SK-N-SH (cell line): ENCODE results near the gene CCDC27. TPM values are rescaled to one million over a fixed set of nuclear protein-coding genes. Genes with fewer than 3 reads are reported as not detected.

Experiments used
- CTCF ChIA-PET: fragments of 300-600, 350-600 bp; formaldehyde crosslinking; extraction: SDS; loops from one replicate; lab custom pipeline; 2021; lab: Yijun Ruan, JAX
- POLR2A ChIA-PET: fragments of 350-600 bp; sonication (Branson Sonifier 250); formaldehyde crosslinking; extraction: SDS; loops from one replicate; lab custom pipeline; 2020; ENCODE audit warnings: antibody characterized with exemption, inconsistent platforms; lab: Yijun Ruan, JAX
- DNase-seq: peaks from one replicate; pipeline ENCODE4 v3.0.0; 2012
- H2AFZ ChIP-seq: fragments of 200-600 bp; sonication (generic); 2 replicates; pipeline ENCODE4 v1.8.1; 2016; ENCODE audit warnings: antibody characterized with exemption, mild to moderate bottlenecking, low read depth
- H3F3A ChIP-seq: fragments of 200-600 bp; sonication (generic); replicated peaks from 2 replicates; pipeline ENCODE3; 2016; ENCODE audit warnings: antibody characterized with exemption, mild to moderate bottlenecking; ENCODE audit not compliant: insufficient read depth
- H3K27ac ChIP-seq, 2 experiments: fragments of 200-500 bp in 1 of 2; fragments of 200-600 bp in 1 of 2; sonication (Bioruptor generic) in 1 of 2; sonication (generic), shearing (Covaris generic) in 1 of 2; 2 replicates each; pipeline versions ENCODE4 v1.5.1 to v1.6.1; 2014 to 2016; ENCODE audit warnings: low read depth in 2 of 2, inconsistent platforms in 1 of 2, low read length in 1 of 2, mild to moderate bottlenecking in 1 of 2, mixed read lengths in 1 of 2
- H3K27me3 ChIP-seq: fragments of 200-600 bp; sonication (generic), shearing (Covaris generic); 2 replicates; pipeline ENCODE4 v1.6.1; 2016; ENCODE audit warnings: mixed run types; ENCODE audit not compliant: insufficient read depth
- H3K36me3 ChIP-seq, 2 experiments: fragments of 200-500 bp in 1 of 2; fragments of 200-600 bp in 1 of 2; sonication (Bioruptor generic) in 1 of 2; sonication (generic) in 1 of 2; replicated peaks in 1 of 2; 2 replicates each; pipeline versions ENCODE3 to v1.5.1; 2014 to 2016; ENCODE audit warnings: low read length in 1 of 2, mild to moderate bottlenecking in 1 of 2; ENCODE audit not compliant: insufficient read depth in 2 of 2, control insufficient read depth in 1 of 2
- H3K4me1 ChIP-seq, 2 experiments: fragments of 200-500 bp in 1 of 2; fragments of 200-600 bp in 1 of 2; sonication (Bioruptor generic) in 1 of 2; sonication (generic), shearing (Covaris generic) in 1 of 2; 2 replicates each; pipeline versions ENCODE4 v1.5.1 to v1.6.1; 2014 to 2016; ENCODE audit warnings: low read depth in 1 of 2, low read length in 1 of 2, mixed run types in 1 of 2; ENCODE audit not compliant: insufficient read depth in 2 of 2, control insufficient read depth in 1 of 2
- H3K4me2 ChIP-seq: fragments of 200-600 bp; sonication (generic), shearing (Covaris generic); 2 replicates; pipeline ENCODE4 v1.6.1; 2017; ENCODE audit warnings: mixed run types
- H3K4me3 ChIP-seq, 2 experiments: fragments of 200-500 bp in 1 of 2; fragments of 200-600 bp in 1 of 2; sonication (Bioruptor generic) in 1 of 2; sonication (generic), shearing (Covaris generic) in 1 of 2; 2 replicates each; pipeline versions ENCODE4 v1.5.1 to v1.8.1; 2014 to 2016; ENCODE audit warnings: low read depth in 2 of 2, inconsistent platforms in 1 of 2, low read length in 1 of 2, mild to moderate bottlenecking in 1 of 2, mixed read lengths in 1 of 2, moderate library complexity in 1 of 2
- H3K79me2 ChIP-seq: fragments of 200-600 bp; sonication (generic); 2 replicates; pipeline ENCODE4 v1.8.1; 2017; ENCODE audit warnings: mild to moderate bottlenecking; ENCODE audit not compliant: insufficient read depth
- H3K9ac ChIP-seq: fragments of 200-600 bp; sonication (generic); 2 replicates; pipeline ENCODE4 v1.6.1; 2017; ENCODE audit warnings: mixed run types
- H3K9me2 ChIP-seq: fragments of 200-600 bp; sonication (generic); 2 replicates; pipeline ENCODE4 v1.6.1; 2017; ENCODE audit warnings: mixed run types
- H3K9me3 ChIP-seq: fragments of 200-600 bp; sonication (generic); 2 replicates; pipeline ENCODE4 v1.6.1; 2017; ENCODE audit warnings: mixed run types, mild to moderate bottlenecking, moderate library complexity
- H4K20me1 ChIP-seq: fragments of 200-600 bp; sonication (generic); 2 replicates; pipeline ENCODE4 v1.6.1; 2017; ENCODE audit warnings: mild to moderate bottlenecking, mixed run types; ENCODE audit not compliant: insufficient read depth
- CTCF ChIP-seq: fragments of 200-600 bp; sonication (generic); IDR thresholded peaks from 2 replicates; pipeline ENCODE4 v1.6.1; 2017; ENCODE audit warnings: antibody characterized with exemption, mild to moderate bottlenecking, moderate library complexity
- ELF1 ChIP-seq: IDR thresholded peaks from 2 replicates; pipeline ENCODE4 v1.4.0; 2012
- FOXM1 ChIP-seq: IDR thresholded peaks from 2 replicates; pipeline ENCODE4 v1.4.0; 2012; ENCODE audit warnings: low read depth, mild to moderate bottlenecking
- GABPA ChIP-seq: IDR thresholded peaks from 2 replicates; pipeline ENCODE4 v1.4.0; 2012; ENCODE audit warnings: low read depth, mild to moderate bottlenecking
- GATA2 ChIP-seq: sonication (generic); formaldehyde crosslinking; IDR thresholded peaks from 2 replicates; pipeline ENCODE4 v1.5.0; 2020; ENCODE audit warnings: mild to moderate bottlenecking, missing genetic modification reagents
- MEF2A ChIP-seq: IDR thresholded peaks from 2 replicates; pipeline ENCODE4 v1.4.0; 2012; ENCODE audit warnings: low read depth, borderline replicate concordance
- MXI1 ChIP-seq: IDR thresholded peaks from 2 replicates; pipeline ENCODE4 v1.6.1; 2012; ENCODE audit warnings: mild to moderate bottlenecking, low read depth, low read length, improper control_type of control experiment
- NRF1 ChIP-seq: IDR thresholded peaks from 2 replicates; pipeline ENCODE4 v1.6.1; 2012; ENCODE audit warnings: low read depth, mild to moderate bottlenecking, low read length
- SIN3A ChIP-seq: IDR thresholded peaks from 2 replicates; pipeline ENCODE4 v1.6.1; 2012; ENCODE audit warnings: low read depth, mild to moderate bottlenecking, low read length, moderate library complexity, borderline replicate concordance
- TCF12 ChIP-seq: IDR thresholded peaks from 2 replicates; pipeline ENCODE4 v1.4.0; 2012
- YY1 ChIP-seq: IDR thresholded peaks from 2 replicates; pipeline ENCODE4 v1.4.0; 2012; ENCODE audit warnings: low read depth, mild to moderate bottlenecking
- WGBS: methylation state at CpG from one replicate; pipeline ENCODE4 v1.1.6; 2017; ENCODE audit warnings: low lambda C conversion rate; 5-methylcytosine and 5-hydroxymethylcytosine counted together
- polyA plus RNA-seq, 3 experiments: library from polyadenylated mRNA; depleted of rRNA; stranded (reverse); fragments of >200 nt; gene quantifications; 2 replicates each; pipeline ENCODE4 v1.2.3, GENCODE V29; 2012
- TF ChIP-seq, protein P1 (sequence below): IDR thresholded peaks from 2 replicates; pipeline ENCODE4 v1.6.1; 2012; ENCODE audit warnings: mild to moderate bottlenecking, low read depth, low read length, moderate library complexity
- TF ChIP-seq, protein P2 (sequence below): fragments of 150-350 bp; IDR thresholded peaks from 2 replicates; pipeline ENCODE4 v1.6.1; 2016; ENCODE audit warnings: mild to moderate bottlenecking, low read depth, low read length

The CCDC27 gene
- polyA plus RNA-seq, 1 of the 3 experiments (the other 2 are of a cell fraction) = not detected

- no peaks in the 10 kb centered on the region for H3F3A ChIP-seq
- POLR2A ChIA-PET = no interaction called here
- H4K20me1 ChIP-seq = no peaks in the 10 kb centered on the region
- H3K4me1 ChIP-seq = no peaks in the 10 kb centered on the region
- H3K9ac ChIP-seq = no peak overlapping the region
- TF ChIP-seq TCF12 (no peak), GABPA (no peak), YY1 (no peak)
- TF ChIP-seq, all 33 proteins: peak for 0
- H3K79me2 ChIP-seq = no peaks in the 10 kb centered on the region
- no peaks in the 10 kb centered on the region for H3K9me3 ChIP-seq
- H3K27ac ChIP-seq = no peak overlapping the region
- H2AFZ ChIP-seq = no peak overlapping the region
- no peak for DNase-seq
- 46% methylated on average over 12 of the region's 17 CpGs for WGBS
- CTCF ChIA-PET = interaction anchor here (1.3 to 1.5 kb wide), 2 partner anchors 37 to 308 kb away, joined by 5 to 7 read pairs; no protein-coding TSS in a partner anchor
- H3K4me3 ChIP-seq = no peak overlapping the region
- no peaks in the 10 kb centered on the region for H3K36me3 ChIP-seq
- no peaks in the 10 kb centered on the region for H3K27me3 ChIP-seq
- no peaks in the 10 kb centered on the region for H3K9me2 ChIP-seq
- H3K4me2 ChIP-seq = no peak overlapping the region
Observed at GRCh38 chr1:3761296-3762010, 9.2 kb downstream of the CCDC27 start.

DNA sequence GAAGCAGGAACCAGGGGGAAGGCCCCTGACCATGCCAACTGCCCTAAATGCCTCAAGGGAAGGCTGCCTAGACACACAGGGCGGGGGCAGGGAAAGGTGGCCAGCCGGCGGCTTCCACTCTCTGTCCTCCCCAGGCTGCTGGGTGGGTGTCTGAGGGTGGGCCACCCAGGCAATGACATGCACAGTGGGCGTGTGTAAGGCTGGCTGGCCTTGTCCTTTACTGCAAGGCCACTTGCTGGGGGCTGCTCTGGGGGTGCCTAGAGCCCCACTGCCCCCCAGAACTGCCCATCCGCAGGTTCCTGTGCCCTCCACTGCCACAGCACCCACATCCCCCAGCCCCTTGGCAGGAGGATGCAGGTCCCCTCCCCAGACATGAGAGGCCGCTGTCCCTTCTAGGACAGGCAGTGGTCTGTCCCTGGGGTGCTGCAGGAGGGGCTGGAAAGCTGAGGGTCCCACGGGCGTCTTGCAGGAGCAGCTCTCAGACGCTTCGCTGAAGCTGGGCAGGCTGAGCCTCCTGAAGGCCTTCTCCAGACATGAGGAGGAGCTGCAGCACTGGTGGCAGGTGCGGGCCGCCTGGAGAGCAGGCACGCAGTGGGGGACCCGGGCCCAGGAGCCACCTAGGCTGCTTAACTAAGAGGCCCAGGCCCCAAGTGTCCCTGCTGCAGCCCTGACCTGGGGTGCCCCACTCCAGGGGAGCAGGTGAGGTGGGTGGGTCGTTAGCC lies 10.1 kb downstream of the CCDC27 start:
- TF ChIP-seq, protein P1, sequence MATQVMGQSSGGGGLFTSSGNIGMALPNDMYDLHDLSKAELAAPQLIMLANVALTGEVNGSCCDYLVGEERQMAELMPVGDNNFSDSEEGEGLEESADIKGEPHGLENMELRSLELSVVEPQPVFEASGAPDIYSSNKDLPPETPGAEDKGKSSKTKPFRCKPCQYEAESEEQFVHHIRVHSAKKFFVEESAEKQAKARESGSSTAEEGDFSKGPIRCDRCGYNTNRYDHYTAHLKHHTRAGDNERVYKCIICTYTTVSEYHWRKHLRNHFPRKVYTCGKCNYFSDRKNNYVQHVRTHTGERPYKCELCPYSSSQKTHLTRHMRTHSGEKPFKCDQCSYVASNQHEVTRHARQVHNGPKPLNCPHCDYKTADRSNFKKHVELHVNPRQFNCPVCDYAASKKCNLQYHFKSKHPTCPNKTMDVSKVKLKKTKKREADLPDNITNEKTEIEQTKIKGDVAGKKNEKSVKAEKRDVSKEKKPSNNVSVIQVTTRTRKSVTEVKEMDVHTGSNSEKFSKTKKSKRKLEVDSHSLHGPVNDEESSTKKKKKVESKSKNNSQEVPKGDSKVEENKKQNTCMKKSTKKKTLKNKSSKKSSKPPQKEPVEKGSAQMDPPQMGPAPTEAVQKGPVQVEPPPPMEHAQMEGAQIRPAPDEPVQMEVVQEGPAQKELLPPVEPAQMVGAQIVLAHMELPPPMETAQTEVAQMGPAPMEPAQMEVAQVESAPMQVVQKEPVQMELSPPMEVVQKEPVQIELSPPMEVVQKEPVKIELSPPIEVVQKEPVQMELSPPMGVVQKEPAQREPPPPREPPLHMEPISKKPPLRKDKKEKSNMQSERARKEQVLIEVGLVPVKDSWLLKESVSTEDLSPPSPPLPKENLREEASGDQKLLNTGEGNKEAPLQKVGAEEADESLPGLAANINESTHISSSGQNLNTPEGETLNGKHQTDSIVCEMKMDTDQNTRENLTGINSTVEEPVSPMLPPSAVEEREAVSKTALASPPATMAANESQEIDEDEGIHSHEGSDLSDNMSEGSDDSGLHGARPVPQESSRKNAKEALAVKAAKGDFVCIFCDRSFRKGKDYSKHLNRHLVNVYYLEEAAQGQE = no peak
- no peak for TF ChIP-seq GABPA
- TF ChIP-seq NRF1 = no peak
- no peak for TF ChIP-seq MXI1
- no peak for TF ChIP-seq MEF2A
- no peak for TF ChIP-seq ELF1
- no peak for TF ChIP-seq TCF12
- TF ChIP-seq, protein P2, sequence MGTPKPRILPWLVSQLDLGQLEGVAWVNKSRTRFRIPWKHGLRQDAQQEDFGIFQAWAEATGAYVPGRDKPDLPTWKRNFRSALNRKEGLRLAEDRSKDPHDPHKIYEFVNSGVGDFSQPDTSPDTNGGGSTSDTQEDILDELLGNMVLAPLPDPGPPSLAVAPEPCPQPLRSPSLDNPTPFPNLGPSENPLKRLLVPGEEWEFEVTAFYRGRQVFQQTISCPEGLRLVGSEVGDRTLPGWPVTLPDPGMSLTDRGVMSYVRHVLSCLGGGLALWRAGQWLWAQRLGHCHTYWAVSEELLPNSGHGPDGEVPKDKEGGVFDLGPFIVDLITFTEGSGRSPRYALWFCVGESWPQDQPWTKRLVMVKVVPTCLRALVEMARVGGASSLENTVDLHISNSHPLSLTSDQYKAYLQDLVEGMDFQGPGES = no peak
- no peak for TF ChIP-seq SIN3A
- no peak for TF ChIP-seq GATA2 (CRISPR knock-in tag)
- TF ChIP-seq CTCF = no peak
- no peak for TF ChIP-seq FOXM1
- Histone ChIP-seq H3K27ac (no peak overlapping the region), H3K4me2 (no peak overlapping the region), H3K79me2 (no peaks in the 10 kb centered on the region), H4K20me1 (no peaks in the 10 kb centered on the region), H3K27me3 (no peaks in the 10 kb centered on the region), H3K9ac (no peak overlapping the region), H3K9me2 (no peaks in the 10 kb centered on the region), H3F3A (no peaks in the 10 kb centered on the region), H3K4me3 (no peak overlapping the region), H3K4me1 (no peaks in the 10 kb centered on the region), H3K9me3 (no peaks in the 10 kb centered on the region), H2AFZ (no peak overlapping the region), H3K36me3 (no peaks in the 10 kb centered on the region)
- CTCF ChIA-PET = interaction anchor here (1.3 to 1.5 kb wide), 2 partner anchors 38 to 309 kb away, joined by 5 to 7 read pairs; no protein-coding TSS in a partner anchor
- no peak for DNase-seq
- 50% methylated on average over 2 of the region's 15 CpGs for WGBS
- POLR2A ChIA-PET = no interaction called here
